GM06990 (cell line): ENCODE data around the gene AACS.

Experiments used
- DNase-seq: peaks from one replicate; pipeline ENCODE4 v3.0.0-alpha.2; 2011; ENCODE audit not compliant: insufficient read length; ENCODE audit errors: extremely low read depth
- H3K27me3 ChIP-seq: replicated peaks from 2 replicates; pipeline ENCODE4 v1.6.0; 2011; ENCODE audit warnings: low read length; ENCODE audit not compliant: control insufficient read depth, insufficient read depth
- H3K36me3 ChIP-seq: 2 replicates; pipeline ENCODE4 v1.5.1; 2011; ENCODE audit warnings: low read length; ENCODE audit not compliant: control insufficient read depth, insufficient read depth
- H3K4me3 ChIP-seq: replicated peaks from 2 replicates; pipeline ENCODE4 v1.5.1; 2011; ENCODE audit warnings: low read depth, mild to moderate bottlenecking, control low read depth, low read length
- CTCF ChIP-seq: IDR thresholded peaks from 2 replicates; pipeline ENCODE4 v1.5.1; 2011; ENCODE audit warnings: low read length, control low read depth, mild to moderate bottlenecking, inconsistent platforms; ENCODE audit not compliant: insufficient read depth, poor library complexity, severe bottlenecking

Gene AACS

DNA sequence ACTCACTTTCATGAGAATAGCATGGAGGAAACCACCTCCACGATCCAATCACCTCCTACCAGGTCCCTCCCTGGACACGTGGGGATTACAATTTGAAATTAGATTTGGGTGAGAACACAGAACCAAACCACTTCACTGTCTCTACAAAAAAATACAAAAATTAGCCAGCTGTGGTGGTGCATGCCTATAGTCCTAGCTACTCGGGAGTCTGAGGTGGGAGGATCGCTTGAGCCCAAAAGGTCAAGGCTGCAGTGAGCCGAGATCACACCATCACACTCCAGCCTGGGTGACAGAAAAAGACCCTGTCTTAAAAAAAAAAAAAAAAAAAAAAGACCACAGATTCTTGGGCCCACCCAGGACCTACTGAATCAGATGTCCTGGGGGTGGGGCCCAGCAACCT is 43.5 kb upstream of the AACS start:
- DNase-seq: no peak
- H3K36me3 ChIP-seq: peaks cover 4% of the 10 kb centered on the region

DNA sequence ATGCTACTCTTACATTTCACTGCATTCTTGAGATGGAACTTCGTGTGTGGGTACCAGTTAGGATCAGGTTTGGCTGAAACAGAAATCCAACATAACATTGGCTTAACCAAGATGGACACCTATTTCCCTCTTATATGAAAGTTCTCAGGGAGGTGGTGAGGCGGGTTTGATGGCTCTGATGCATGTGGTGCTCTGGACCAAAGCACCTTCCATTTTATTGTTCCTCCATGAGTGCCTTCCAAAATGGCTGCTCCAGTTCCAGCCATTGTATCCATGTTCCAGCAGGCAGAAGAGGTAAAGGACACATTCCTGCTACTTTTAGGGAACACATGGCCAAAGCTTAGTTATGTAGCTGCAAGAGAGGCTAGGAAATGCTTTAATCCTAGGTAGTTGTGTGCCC is 42.2 kb upstream of the AACS start:
- DNase-seq: no peak
- H3K36me3 ChIP-seq: peaks cover 2% of the 10 kb centered on the region

More for the DNA sequence above, 43.5 kb upstream of the AACS start:
- TF ChIP-seq CTCF: no peak
- Histone ChIP-seq H3K4me3 (no peak overlapping the region), H3K27me3 (no peaks in the 10 kb centered on the region)

GRCh38 chr12:125024949-125025563 is 40.2 kb upstream of the AACS start:
- TF ChIP-seq CTCF: no peak
- Histone ChIP-seq H3K36me3 (peaks cover 2% of the 10 kb centered on the region), H3K27me3 (no peaks in the 10 kb centered on the region), H3K4me3 (no peak overlapping the region)
- DNase-seq: no peak

More for the DNA sequence above, 42.2 kb upstream of the AACS start:
- no peak for TF ChIP-seq CTCF
- Histone ChIP-seq H3K27me3 (no peaks in the 10 kb centered on the region), H3K4me3 (no peak overlapping the region)

DNA sequence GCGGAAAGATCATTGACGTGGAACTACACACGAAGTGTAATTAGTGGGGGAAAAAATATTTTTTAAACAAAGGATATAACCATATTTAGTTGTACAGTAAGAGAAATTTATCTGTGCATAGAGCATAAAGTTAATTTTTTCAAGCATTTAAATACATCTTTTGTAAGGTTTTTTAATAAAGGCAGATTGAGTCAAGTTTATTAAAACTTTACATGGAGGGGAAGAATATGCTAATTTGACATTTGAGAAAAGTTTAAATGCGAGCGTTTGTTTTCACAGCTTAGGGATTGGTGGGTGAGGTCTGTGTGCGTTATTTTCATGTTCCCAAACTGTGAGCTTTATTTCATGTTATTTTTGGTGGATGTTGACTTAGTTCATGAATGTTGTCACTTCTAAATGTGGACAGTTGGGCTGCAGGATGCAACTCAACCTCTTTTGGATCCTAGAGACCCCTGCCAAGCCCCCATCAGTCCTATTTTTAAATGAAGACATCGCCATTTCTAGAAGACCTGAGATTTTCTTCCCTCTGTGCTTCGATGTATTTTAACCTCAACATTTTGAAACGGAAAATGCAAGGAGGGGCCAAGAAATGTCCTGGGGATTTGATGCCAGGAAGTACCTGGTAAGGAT is 39.5 kb upstream of the AACS start:
- peaks cover 2% of the 10 kb centered on the region for H3K36me3 ChIP-seq
- no peak for TF ChIP-seq CTCF

DNA sequence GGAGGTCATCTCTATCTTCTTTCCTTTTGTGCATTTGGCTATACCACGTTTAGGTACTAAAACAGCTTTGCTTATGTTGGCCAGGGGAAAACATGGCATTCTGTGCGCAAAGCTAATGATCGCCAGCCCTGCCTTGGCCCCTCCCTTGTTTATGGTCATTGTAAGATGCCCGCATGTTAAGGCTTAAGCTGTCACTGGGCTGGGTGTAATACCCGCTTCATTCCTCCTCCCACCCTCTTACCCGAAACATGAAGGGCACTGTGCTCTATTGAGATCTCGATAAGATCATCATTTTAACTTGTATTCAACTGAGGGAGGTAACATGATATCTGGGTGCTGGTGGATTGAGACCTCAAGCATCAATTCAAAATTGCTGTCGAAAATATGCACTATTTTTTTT is 37.1 kb upstream of the AACS start:
- DNase-seq: no peak
- no peaks in the 10 kb centered on the region for H3K27me3 ChIP-seq
- TF ChIP-seq CTCF: no peak
- no peak overlapping the region for H3K4me3 ChIP-seq
- H3K36me3 ChIP-seq: peaks cover 2% of the 10 kb centered on the region

More for the DNA sequence above, 39.5 kb upstream of the AACS start:
- Histone ChIP-seq H3K27me3 (no peaks in the 10 kb centered on the region), H3K4me3 (no peak overlapping the region)
- DNase-seq: no peak
